Endothelial cell of umbilical vein (primary cell): ENCODE data around the gene ARHGAP10.

Experiments used
- EZH2 ChIP-seq: IDR thresholded peaks from 2 replicates; pipeline ENCODE4 v1.6.1; 2012; ENCODE audit warnings: borderline replicate concordance, low read depth, mild to moderate bottlenecking, moderate library complexity, low read length, inconsistent platforms; ENCODE audit not compliant: severe bottlenecking
- JUN ChIP-seq: IDR thresholded peaks from 2 replicates; pipeline ENCODE4 v1.6.1; 2011; ENCODE audit warnings: borderline replicate concordance, low read depth; ENCODE audit not compliant: insufficient read length, insufficient read depth
- POLR2A ChIP-seq: IDR thresholded peaks from 2 replicates; pipeline ENCODE4 v1.6.1; 2012; ENCODE audit warnings: low read depth, mild to moderate bottlenecking, control low read depth, low read length
- POLR2AphosphoS5 ChIP-seq: IDR thresholded peaks from 2 replicates; pipeline ENCODE4 v1.6.1; 2012; ENCODE audit warnings: low read depth, mild to moderate bottlenecking, control low read depth, low read length, moderate library complexity; ENCODE audit not compliant: insufficient read depth
- TF ChIP-seq, protein P1 (sequence below), 2 donors: IDR thresholded peaks; 1 replicate in 1 of 2; 2 replicates in 1 of 2; pipeline ENCODE4 v1.5.1; 2011; ENCODE audit warnings: low read length in 2 of 2, mild to moderate bottlenecking in 2 of 2, moderate library complexity in 2 of 2, control low read depth in 1 of 2, inconsistent platforms in 1 of 2, low read depth in 1 of 2; ENCODE audit not compliant: insufficient read depth in 1 of 2; ENCODE audit errors: extremely low read depth in 1 of 2

DNA sequence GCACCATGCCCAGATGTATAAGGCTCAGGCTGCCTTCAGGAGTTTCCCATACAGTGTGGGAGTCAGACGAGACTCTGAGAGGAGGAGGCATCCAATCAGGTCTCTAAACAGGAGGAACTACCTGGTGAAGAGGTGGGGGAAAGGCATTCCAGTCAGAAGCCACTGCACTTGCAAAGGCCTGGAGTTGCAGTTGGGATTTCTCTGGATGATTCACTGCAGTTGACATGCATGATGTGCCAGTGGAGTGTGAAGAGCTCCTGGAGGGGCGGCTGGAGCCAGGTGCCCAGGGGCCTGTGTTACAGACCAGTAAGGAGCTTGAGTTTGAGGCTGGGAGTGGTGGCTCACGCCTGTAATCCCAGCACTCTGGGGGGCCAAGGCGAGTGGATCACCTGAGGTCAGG is 339.1 kb downstream of the ARHGAP10 start:
- TF ChIP-seq EZH2 (no peak), POLR2A (no peak), POLR2AphosphoS5 (no peak), JUN (no peak)
- TF ChIP-seq, protein P1, sequence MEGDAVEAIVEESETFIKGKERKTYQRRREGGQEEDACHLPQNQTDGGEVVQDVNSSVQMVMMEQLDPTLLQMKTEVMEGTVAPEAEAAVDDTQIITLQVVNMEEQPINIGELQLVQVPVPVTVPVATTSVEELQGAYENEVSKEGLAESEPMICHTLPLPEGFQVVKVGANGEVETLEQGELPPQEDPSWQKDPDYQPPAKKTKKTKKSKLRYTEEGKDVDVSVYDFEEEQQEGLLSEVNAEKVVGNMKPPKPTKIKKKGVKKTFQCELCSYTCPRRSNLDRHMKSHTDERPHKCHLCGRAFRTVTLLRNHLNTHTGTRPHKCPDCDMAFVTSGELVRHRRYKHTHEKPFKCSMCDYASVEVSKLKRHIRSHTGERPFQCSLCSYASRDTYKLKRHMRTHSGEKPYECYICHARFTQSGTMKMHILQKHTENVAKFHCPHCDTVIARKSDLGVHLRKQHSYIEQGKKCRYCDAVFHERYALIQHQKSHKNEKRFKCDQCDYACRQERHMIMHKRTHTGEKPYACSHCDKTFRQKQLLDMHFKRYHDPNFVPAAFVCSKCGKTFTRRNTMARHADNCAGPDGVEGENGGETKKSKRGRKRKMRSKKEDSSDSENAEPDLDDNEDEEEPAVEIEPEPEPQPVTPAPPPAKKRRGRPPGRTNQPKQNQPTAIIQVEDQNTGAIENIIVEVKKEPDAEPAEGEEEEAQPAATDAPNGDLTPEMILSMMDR (IDR thresholded peaks at IDR 0.05; ENCODE audit: extremely low read depth in 1 of 2, insufficient read depth in 1 of 2, low read depth in 1 of 2, low read length in 2 of 2): no peak
